Measurements from ENCODE around the gene NNMT. TPM values are rescaled to one million over a fixed set of nuclear protein-coding genes. Genes with fewer than 3 reads are reported as not detected.

Gene NNMT
- total RNA-seq, 1 experiment from 2014 or later: 2.4 TPM

DNA sequence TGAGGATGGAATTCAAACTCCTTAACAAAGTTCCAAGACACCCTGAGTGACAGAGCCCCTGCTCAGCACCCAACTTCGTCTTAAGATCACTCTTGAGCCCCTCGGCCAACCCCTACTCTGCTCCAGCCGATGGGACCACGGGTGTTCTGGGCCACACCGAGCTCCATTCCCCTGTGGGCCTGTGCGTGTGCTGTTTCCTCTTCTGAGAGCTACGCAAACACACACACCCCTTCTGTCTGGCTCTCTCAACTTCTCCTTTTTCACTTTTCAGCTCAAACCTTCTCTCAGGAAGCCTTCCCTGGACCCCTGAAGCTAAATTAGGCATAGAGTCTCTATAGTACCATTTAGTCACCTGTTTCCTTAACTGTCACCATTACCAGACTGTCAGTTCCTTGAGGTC is 37.5 kb upstream of the NNMT start:
- intact Hi-C loops (cut with micrococcal nuclease; ENCODE audit: unreplicated experiment): no loop called here
- H3K36me3 Mint-ChIP-seq (ENCODE audit: insufficient read depth, unreplicated experiment): no peaks in the 10 kb centered on the region
- no peaks in the 10 kb centered on the region for H3K27me3 Mint-ChIP-seq (ENCODE audit: insufficient read depth, unreplicated experiment)
- no peaks in the 10 kb centered on the region for H3K9me3 ChIP-seq
- no peak overlapping the region for H3K27ac Mint-ChIP-seq (ENCODE audit: unreplicated experiment)
- POLR2A ChIA-PET: no interaction called here
- H3K36me3 ChIP-seq (ENCODE audit: control insufficient read depth, insufficient read depth, low read length): no peaks in the 10 kb centered on the region
- H3K4me1 ChIP-seq: peaks cover 21% of the 10 kb centered on the region
- CTCF ChIA-PET: interaction anchor here (0.7 to 7.0 kb wide), 5 partner anchors 16 to 362 kb away, joined by 3 to 99 read pairs (median 4); no protein-coding TSS in a partner anchor
- no peaks in the 10 kb centered on the region for H3K27me3 ChIP-seq (replicated peaks; ENCODE audit: control insufficient read depth, insufficient read depth, low read length)
- H3K9me3 Mint-ChIP-seq (ENCODE audit: unreplicated experiment): no peaks in the 10 kb centered on the region
- no peak for DNase-seq
- no TSS peak for BruUV-seq (replicated peaks)
- peaks cover 7% of the 10 kb centered on the region for H3K4me1 Mint-ChIP-seq (ENCODE audit: low read depth, unreplicated experiment)
- no peak overlapping the region for H3K4me3 Mint-ChIP-seq (ENCODE audit: unreplicated experiment)
- no peak for TF ChIP-seq CTCF (IDR thresholded peaks at IDR 0.05; ENCODE audit: insufficient read depth in 1 of 2, low read depth in 1 of 2, low read length in 1 of 2, severe bottlenecking in 1 of 2, unreplicated experiment in 1 of 2)
- no peak overlapping the region for H3K4me3 ChIP-seq (ENCODE audit: low read depth, low read length)

- no peak for DNase-seq
- Histone ChIP-seq H3K4me1 (peaks cover 21% of the 10 kb centered on the region), H3K4me3 (ENCODE audit: low read depth, low read length) (no peak overlapping the region), H3K27me3 (replicated peaks; ENCODE audit: control insufficient read depth, insufficient read depth, low read length) (no peaks in the 10 kb centered on the region), H3K9me3 (no peaks in the 10 kb centered on the region), H3K36me3 (ENCODE audit: control insufficient read depth, insufficient read depth, low read length) (no peaks in the 10 kb centered on the region)
- no TSS peak for BruUV-seq (replicated peaks)
- POLR2A ChIA-PET: no interaction called here
- Mint-ChIP-seq H3K27ac (ENCODE audit: unreplicated experiment) (no peak overlapping the region), H3K4me3 (ENCODE audit: unreplicated experiment) (no peak overlapping the region), H3K27me3 (ENCODE audit: insufficient read depth, unreplicated experiment) (no peaks in the 10 kb centered on the region), H3K9me3 (ENCODE audit: unreplicated experiment) (no peaks in the 10 kb centered on the region), H3K4me1 (ENCODE audit: low read depth, unreplicated experiment) (peaks cover 7% of the 10 kb centered on the region), H3K36me3 (ENCODE audit: insufficient read depth, unreplicated experiment) (no peaks in the 10 kb centered on the region)
- intact Hi-C loops (cut with micrococcal nuclease; ENCODE audit: unreplicated experiment): no loop called here
- CTCF ChIA-PET: interaction anchor here (0.7 to 7.0 kb wide), 6 partner anchors 49 to 453 kb away, joined by 3 to 99 read pairs (median 4); partner anchors contain the start of gene ZBTB16
- TF ChIP-seq CTCF (IDR thresholded peaks at IDR 0.05; ENCODE audit: insufficient read depth in 1 of 2, low read depth in 1 of 2, low read length in 1 of 2, severe bottlenecking in 1 of 2, unreplicated experiment in 1 of 2): no peak
These were observed 37.1 kb upstream of the NNMT start for GRCh38 chr11:114259124-114259526.

DNA sequence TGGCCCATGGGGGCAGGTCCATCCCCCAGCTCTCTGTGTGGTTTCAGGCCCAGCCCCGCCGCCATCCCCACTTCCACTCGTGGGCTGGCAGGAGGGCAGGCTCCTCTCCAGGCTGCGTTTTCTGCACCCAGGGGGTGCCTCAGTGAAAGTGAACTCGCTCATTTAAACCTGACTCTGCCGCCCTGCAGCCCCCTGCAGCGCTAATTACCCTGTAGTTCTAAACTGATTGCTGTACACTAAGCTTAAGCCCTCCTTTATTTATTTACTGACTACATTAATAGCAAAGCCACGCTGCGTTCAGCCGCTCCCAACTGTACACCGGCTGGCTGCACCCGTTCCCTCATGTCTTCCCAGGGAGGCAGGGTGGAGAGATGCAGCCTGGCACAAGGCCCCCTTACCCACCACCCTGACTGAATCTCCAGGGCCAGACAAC is 36.6 kb upstream of the NNMT start:
- Histone ChIP-seq H3K9me3 (no peaks in the 10 kb centered on the region), H3K36me3 (ENCODE audit: control insufficient read depth, insufficient read depth, low read length) (no peaks in the 10 kb centered on the region), H3K4me3 (ENCODE audit: low read depth, low read length) (no peak overlapping the region), H3K4me1 (peaks cover 21% of the 10 kb centered on the region), H3K27me3 (replicated peaks; ENCODE audit: control insufficient read depth, insufficient read depth, low read length) (no peaks in the 10 kb centered on the region)
- ChIA-PET POLR2A (no interaction called here), CTCF (interaction anchor here (0.6 to 7.0 kb wide), 8 partner anchors 10 to 453 kb away, joined by 3 to 99 read pairs (median 14); partner anchors contain the start of gene ZBTB16)
- Mint-ChIP-seq H3K4me1 (ENCODE audit: low read depth, unreplicated experiment) (peaks cover 7% of the 10 kb centered on the region), H3K4me3 (ENCODE audit: unreplicated experiment) (no peak overlapping the region), H3K36me3 (ENCODE audit: insufficient read depth, unreplicated experiment) (no peaks in the 10 kb centered on the region), H3K9me3 (ENCODE audit: unreplicated experiment) (no peaks in the 10 kb centered on the region), H3K27me3 (ENCODE audit: insufficient read depth, unreplicated experiment) (no peaks in the 10 kb centered on the region), H3K27ac (ENCODE audit: unreplicated experiment) (no peak overlapping the region)
- intact Hi-C loops (cut with micrococcal nuclease; ENCODE audit: unreplicated experiment): no loop called here
- BruUV-seq (replicated peaks): no TSS peak
- no peak for DNase-seq
- no peak for TF ChIP-seq CTCF (IDR thresholded peaks at IDR 0.05; ENCODE audit: insufficient read depth in 1 of 2, low read depth in 1 of 2, low read length in 1 of 2, severe bottlenecking in 1 of 2, unreplicated experiment in 1 of 2)
